Loucy (cell line): ENCODE results near the gene WDR35.

Experiments
- EZH2phosphoT487 ChIP-seq: fragments of 200-600 bp; IDR thresholded peaks from 2 replicates; pipeline ENCODE4 v1.6.1; 2018; ENCODE audit warnings: antibody characterized with exemption, mild to moderate bottlenecking, moderate library complexity, borderline replicate concordance
- TF ChIP-seq, protein P1 (sequence below): fragments of 200-600 bp; sonication (generic); conservative IDR thresholded peaks from 2 replicates; pipeline ENCODE4 v1.5.1; 2014; ENCODE audit warnings: mild to moderate bottlenecking, antibody characterized with exemption, low read length

DNA sequence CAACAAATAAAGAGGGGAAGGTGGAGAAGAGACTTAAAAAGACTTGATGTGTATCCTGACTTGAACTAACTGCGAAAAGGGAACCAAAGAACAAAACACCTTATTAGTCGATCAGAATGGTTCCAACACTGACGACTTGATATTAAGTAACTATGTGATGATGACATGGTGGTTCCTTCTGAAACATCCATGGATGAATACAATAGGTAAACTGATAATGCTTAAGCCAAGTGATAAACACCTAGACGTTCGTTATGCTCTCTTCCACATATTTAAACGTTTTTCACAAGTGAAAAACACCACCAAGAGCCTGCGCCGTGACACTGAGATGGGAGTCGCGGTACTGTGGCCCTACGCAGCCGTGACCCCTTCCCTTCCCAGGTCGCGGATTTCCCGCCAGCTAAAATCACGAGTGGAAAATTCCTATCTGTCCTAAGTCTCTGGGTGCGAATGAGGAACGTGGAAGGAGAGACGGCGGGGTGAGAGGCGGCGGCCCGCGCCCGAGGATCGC is 88.9 kb downstream of the WDR35 start:
- TF ChIP-seq, protein P1, sequence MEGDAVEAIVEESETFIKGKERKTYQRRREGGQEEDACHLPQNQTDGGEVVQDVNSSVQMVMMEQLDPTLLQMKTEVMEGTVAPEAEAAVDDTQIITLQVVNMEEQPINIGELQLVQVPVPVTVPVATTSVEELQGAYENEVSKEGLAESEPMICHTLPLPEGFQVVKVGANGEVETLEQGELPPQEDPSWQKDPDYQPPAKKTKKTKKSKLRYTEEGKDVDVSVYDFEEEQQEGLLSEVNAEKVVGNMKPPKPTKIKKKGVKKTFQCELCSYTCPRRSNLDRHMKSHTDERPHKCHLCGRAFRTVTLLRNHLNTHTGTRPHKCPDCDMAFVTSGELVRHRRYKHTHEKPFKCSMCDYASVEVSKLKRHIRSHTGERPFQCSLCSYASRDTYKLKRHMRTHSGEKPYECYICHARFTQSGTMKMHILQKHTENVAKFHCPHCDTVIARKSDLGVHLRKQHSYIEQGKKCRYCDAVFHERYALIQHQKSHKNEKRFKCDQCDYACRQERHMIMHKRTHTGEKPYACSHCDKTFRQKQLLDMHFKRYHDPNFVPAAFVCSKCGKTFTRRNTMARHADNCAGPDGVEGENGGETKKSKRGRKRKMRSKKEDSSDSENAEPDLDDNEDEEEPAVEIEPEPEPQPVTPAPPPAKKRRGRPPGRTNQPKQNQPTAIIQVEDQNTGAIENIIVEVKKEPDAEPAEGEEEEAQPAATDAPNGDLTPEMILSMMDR: no peak
- TF ChIP-seq EZH2phosphoT487: no peak
